Colonic mucosa (tissue), 4 donors: ENCODE data around the gene PHRF1. TPM values are rescaled to one million over a fixed set of nuclear protein-coding genes. Genes with fewer than 3 reads are reported as not detected.

Experiments used
- DNase-seq: peaks from one replicate; pipeline ENCODE4 v3.0.0-alpha.2; 2020
- H3K27ac ChIP-seq: fragments of 200-600 bp; one replicate; pipeline ENCODE4 v1.8.0; 2021
- H3K27me3 ChIP-seq: fragments of 200-600 bp; one replicate; pipeline ENCODE4 v1.8.0; 2021
- H3K36me3 ChIP-seq: fragments of 200-600 bp; one replicate; pipeline ENCODE4 v1.8.0; 2021
- H3K4me1 ChIP-seq: fragments of 200-600 bp; one replicate; pipeline ENCODE4 v1.8.0; 2021; ENCODE audit warnings: mild to moderate bottlenecking
- H3K4me3 ChIP-seq: fragments of 200-600 bp; one replicate; pipeline ENCODE4 v1.8.0; 2021
- H3K9ac ChIP-seq, 2 donors: one replicate each; pipeline ENCODE4 v1.7.0; 2013; ENCODE audit warnings: control low read depth in 2 of 2, low read depth in 2 of 2, low read length in 2 of 2
- H3K9me3 ChIP-seq: fragments of 200-600 bp; one replicate; pipeline ENCODE4 v1.8.0; 2021
- CTCF ChIP-seq: fragments of 200-600 bp; IDR thresholded peaks from one replicate; pipeline ENCODE4 v1.8.0; 2022; ENCODE audit warnings: antibody characterized with exemption, mild to moderate bottlenecking
- intact Hi-C: fragments of 100-400 bp; cut with DNase I; formaldehyde crosslinking; loops from one replicate; pipeline ENCODE4 v1.14.1; 2022
- total RNA-seq, 2 donors: library from RNA; stranded (reverse); fragmentation: NEBNext Ultra II Directional in 1 of 2; extraction: Animal tissue kit (Norgen Biotek cat#: 25700) in 1 of 2; gene quantifications; one replicate each; pipeline ENCODE4 v1.2.1, GENCODE V29; 2021
- donor health status: healthy.
- donor health status: DM: no; HTN: no; CAD: no.
- donor health status: DM: no; HTN: no; CAD: no.

PHRF1 gene
- total RNA-seq, 2 donors from 2014 or later = 29.4 to 41.9 TPM

GRCh38 chr11:621838-622237, 45.6 kb downstream of the PHRF1 start:
- DNase-seq = no peak
- intact Hi-C loops = no loop called here
- H3K36me3 ChIP-seq = no peaks in the 10 kb centered on the region
- H3K9ac ChIP-seq = no peak overlapping the region
- H3K27ac ChIP-seq = no peak overlapping the region
- no peak for TF ChIP-seq CTCF
- H3K4me3 ChIP-seq = no peak overlapping the region
- H3K4me1 ChIP-seq = peaks cover 13% of the 10 kb centered on the region
- no peaks in the 10 kb centered on the region for H3K9me3 ChIP-seq
- no peaks in the 10 kb centered on the region for H3K27me3 ChIP-seq

GRCh38 chr11:623349-623869, 47.1 kb downstream of the PHRF1 start:
- no peak overlapping the region for H3K27ac ChIP-seq
- intact Hi-C loops = no loop called here
- H3K9ac ChIP-seq = no peak overlapping the region
- no peak overlapping the region for H3K4me3 ChIP-seq
- no peaks in the 10 kb centered on the region for H3K36me3 ChIP-seq
- no peaks in the 10 kb centered on the region for H3K27me3 ChIP-seq
- no peaks in the 10 kb centered on the region for H3K9me3 ChIP-seq
- DNase-seq = no peak
- no peak for TF ChIP-seq CTCF
- H3K4me1 ChIP-seq = peaks cover 13% of the 10 kb centered on the region

GRCh38 chr11:623999-624704, 47.9 kb downstream of the PHRF1 start:
- peak overlapping the region; percentile 48 for H3K4me3 ChIP-seq
- peak overlapping the region; percentile 90 for H3K27ac ChIP-seq
- peak overlapping the region; percentile 32 to 89 for H3K9ac ChIP-seq
- intact Hi-C loops = no loop called here
- no peaks in the 10 kb centered on the region for H3K9me3 ChIP-seq
- H3K27me3 ChIP-seq = no peaks in the 10 kb centered on the region
- peaks cover 13% of the 10 kb centered on the region for H3K4me1 ChIP-seq
- no peak for TF ChIP-seq CTCF
- no peaks in the 10 kb centered on the region for H3K36me3 ChIP-seq
- peak; percentile 95 for DNase-seq

GRCh38 chr11:624705-625635, 48.7 kb downstream of the PHRF1 start, which contains the start of gene CDHR5:
TSS of gene CDHR5 (minus strand) at chr11:624955. CDS start at chr11:624902, 53 bp downstream.
- H3K4me3 ChIP-seq = peak within 1 kb of the TSS; percentile 48
- peak; percentile 86 for DNase-seq

More at GRCh38 chr11:624705-625635, 48.7 kb downstream of the PHRF1 start, which contains the start of gene CDHR5:
- intact Hi-C loops = no loop called here
- Histone ChIP-seq H3K9ac (peak within 1 kb of the TSS; percentile 53 to 89), H3K9me3 (no peaks in the 10 kb centered on the region), H3K27ac (peak within 1 kb of the TSS; percentile 90), H3K36me3 (no peaks in the 10 kb centered on the region), H3K4me1 (peaks cover 13% of the 10 kb centered on the region), H3K27me3 (no peaks in the 10 kb centered on the region)
- TF ChIP-seq CTCF = no peak
